OCI-LY3 (cell line): ENCODE data around the gene WRNIP1.

Source experiments
- H2AFZ ChIP-seq: fragments of 200-600, 300-600 bp; shearing (Covaris generic); 2 replicates; pipeline ENCODE4 v1.6.0; 2014; ENCODE audit warnings: antibody characterized with exemption, low read depth, low read length
- H3K27ac ChIP-seq: fragments of 200-600, 300-600 bp; sonication (generic); 2 replicates; pipeline ENCODE4 v1.5.1; 2014; ENCODE audit warnings: mild to moderate bottlenecking, low read length, moderate library complexity, mixed read lengths
- H3K27me3 ChIP-seq: fragments of 200-600, 300-600 bp; sonication (generic); 2 replicates; pipeline ENCODE4 v1.6.1; 2014; ENCODE audit warnings: low read depth, low read length, mixed read lengths
- H3K36me3 ChIP-seq: fragments of 200-600, 300-600 bp; sonication (generic); replicated peaks from 2 replicates; pipeline ENCODE3; 2014; ENCODE audit warnings: low read depth, low read length, mixed read lengths
- H3K4me1 ChIP-seq: fragments of 300-600, 200-600 bp; sonication (generic); 2 replicates; pipeline ENCODE4 v1.6.1; 2014; ENCODE audit warnings: low read length, mixed read lengths
- H3K4me2 ChIP-seq: fragments of 200-600, 300-600 bp; sonication (generic); 2 replicates; pipeline ENCODE4 v1.6.1; 2014; ENCODE audit warnings: low read length, mixed read lengths
- H3K4me3 ChIP-seq: fragments of 300-600, 200-600 bp; sonication (generic); 2 replicates; pipeline ENCODE4 v1.5.1; 2014; ENCODE audit warnings: antibody characterized with exemption, mild to moderate bottlenecking, low read length, moderate library complexity
- H3K79me2 ChIP-seq: fragments of 300-600, 200-600 bp; shearing (Covaris generic); 2 replicates; pipeline ENCODE4 v1.6.1; 2014; ENCODE audit warnings: mild to moderate bottlenecking, low read length, mixed read lengths
- H3K9ac ChIP-seq: fragments of 300-600, 200-600 bp; shearing (Covaris generic); 2 replicates; pipeline ENCODE4 v1.6.0; 2014; ENCODE audit warnings: mild to moderate bottlenecking, low read length, moderate library complexity
- H3K9me3 ChIP-seq: fragments of 200-600, 300-600 bp; shearing (Covaris generic); 2 replicates; pipeline ENCODE4 v1.6.1; 2014; ENCODE audit warnings: low read length, mixed read lengths; ENCODE audit not compliant: insufficient read depth
- H4K20me1 ChIP-seq: fragments of 200-600, 300-600 bp; sonication (generic); 2 replicates; pipeline ENCODE4 v1.6.1; 2016; ENCODE audit warnings: low read length, mixed read lengths; ENCODE audit not compliant: insufficient read depth
- EZH2phosphoT487 ChIP-seq: fragments of 200-600 bp; shearing (Covaris generic); IDR thresholded peaks from 2 replicates; pipeline ENCODE4 v1.6.1; 2018; ENCODE audit warnings: antibody characterized with exemption, mixed run types, low read depth
- TF ChIP-seq, protein P1 (sequence below): fragments of 200-600, 300-600 bp; sonication (generic); IDR thresholded peaks from 2 replicates; pipeline ENCODE4 v1.5.1; 2014; ENCODE audit warnings: antibody characterized with exemption, low read length, low read depth

The WRNIP1 gene

DNA sequence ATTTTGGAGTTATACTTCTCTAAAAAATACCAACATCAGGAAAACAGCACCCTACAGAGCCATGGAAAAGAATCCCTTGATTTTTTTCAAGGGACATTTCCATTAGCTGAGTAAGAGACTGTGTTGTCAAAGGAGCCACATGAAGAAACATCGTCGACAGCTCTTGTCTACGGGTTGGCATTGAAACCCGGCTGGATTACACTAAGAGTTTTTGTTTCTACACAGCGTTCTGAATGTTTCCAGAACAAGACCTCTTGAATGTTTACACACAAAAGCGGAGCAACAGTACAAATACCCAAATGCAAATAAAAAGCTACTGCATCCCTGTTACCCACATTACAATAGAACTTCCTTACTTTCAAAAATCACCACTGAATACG is 12.1 kb upstream of the WRNIP1 start:
- TF ChIP-seq, protein P1, sequence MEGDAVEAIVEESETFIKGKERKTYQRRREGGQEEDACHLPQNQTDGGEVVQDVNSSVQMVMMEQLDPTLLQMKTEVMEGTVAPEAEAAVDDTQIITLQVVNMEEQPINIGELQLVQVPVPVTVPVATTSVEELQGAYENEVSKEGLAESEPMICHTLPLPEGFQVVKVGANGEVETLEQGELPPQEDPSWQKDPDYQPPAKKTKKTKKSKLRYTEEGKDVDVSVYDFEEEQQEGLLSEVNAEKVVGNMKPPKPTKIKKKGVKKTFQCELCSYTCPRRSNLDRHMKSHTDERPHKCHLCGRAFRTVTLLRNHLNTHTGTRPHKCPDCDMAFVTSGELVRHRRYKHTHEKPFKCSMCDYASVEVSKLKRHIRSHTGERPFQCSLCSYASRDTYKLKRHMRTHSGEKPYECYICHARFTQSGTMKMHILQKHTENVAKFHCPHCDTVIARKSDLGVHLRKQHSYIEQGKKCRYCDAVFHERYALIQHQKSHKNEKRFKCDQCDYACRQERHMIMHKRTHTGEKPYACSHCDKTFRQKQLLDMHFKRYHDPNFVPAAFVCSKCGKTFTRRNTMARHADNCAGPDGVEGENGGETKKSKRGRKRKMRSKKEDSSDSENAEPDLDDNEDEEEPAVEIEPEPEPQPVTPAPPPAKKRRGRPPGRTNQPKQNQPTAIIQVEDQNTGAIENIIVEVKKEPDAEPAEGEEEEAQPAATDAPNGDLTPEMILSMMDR: no peak
- TF ChIP-seq EZH2phosphoT487: no peak
- no peaks in the 10 kb centered on the region for H3K9me3 ChIP-seq
- H3K27me3 ChIP-seq: peaks cover 18% of the 10 kb centered on the region; the same call in 1 of the 2 replicates
- H3K27ac ChIP-seq: no peak overlapping the region
- H3K79me2 ChIP-seq: no peaks in the 10 kb centered on the region
- no peak overlapping the region for H3K9ac ChIP-seq
- no peak overlapping the region for H3K4me3 ChIP-seq
- no peak overlapping the region for H2AFZ ChIP-seq
- no peaks in the 10 kb centered on the region for H4K20me1 ChIP-seq
- H3K36me3 ChIP-seq: no peaks in the 10 kb centered on the region
- no peak overlapping the region for H3K4me2 ChIP-seq
- H3K4me1 ChIP-seq: peaks cover 8% of the 10 kb centered on the region; the same call in 1 of the 2 replicates

DNA sequence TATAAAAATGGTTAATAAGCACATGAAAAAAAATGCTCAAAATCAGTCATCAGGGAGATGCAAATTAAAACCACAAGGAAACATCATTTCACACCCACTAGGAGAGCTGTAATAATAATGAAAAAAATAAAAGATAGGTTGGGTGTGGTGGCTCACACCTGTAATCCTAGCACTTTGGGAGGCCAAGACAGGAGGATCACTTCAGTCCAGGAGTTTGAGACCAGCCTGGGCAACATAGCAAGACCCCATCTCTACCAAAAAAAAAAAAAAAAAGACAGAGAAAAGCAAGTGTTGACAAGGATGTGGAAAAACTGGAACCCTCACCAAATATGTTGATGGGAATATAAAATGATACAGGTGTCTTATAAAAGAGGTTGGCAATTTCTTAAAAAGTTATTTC is 11.4 kb upstream of the WRNIP1 start:
- Histone ChIP-seq H3K27ac (no peak overlapping the region), H3K9ac (no peak overlapping the region), H3K4me2 (no peak overlapping the region), H3K9me3 (no peaks in the 10 kb centered on the region), H3K79me2 (no peaks in the 10 kb centered on the region), H3K4me3 (no peak overlapping the region), H2AFZ (no peak overlapping the region), H3K27me3 (peaks cover 18% of the 10 kb centered on the region; the same call in 1 of the 2 replicates), H3K4me1 (peaks cover 8% of the 10 kb centered on the region; the same call in 1 of the 2 replicates), H3K36me3 (no peaks in the 10 kb centered on the region), H4K20me1 (no peaks in the 10 kb centered on the region)
- no peak for TF ChIP-seq EZH2phosphoT487
- TF ChIP-seq, protein P1: no peak

DNA sequence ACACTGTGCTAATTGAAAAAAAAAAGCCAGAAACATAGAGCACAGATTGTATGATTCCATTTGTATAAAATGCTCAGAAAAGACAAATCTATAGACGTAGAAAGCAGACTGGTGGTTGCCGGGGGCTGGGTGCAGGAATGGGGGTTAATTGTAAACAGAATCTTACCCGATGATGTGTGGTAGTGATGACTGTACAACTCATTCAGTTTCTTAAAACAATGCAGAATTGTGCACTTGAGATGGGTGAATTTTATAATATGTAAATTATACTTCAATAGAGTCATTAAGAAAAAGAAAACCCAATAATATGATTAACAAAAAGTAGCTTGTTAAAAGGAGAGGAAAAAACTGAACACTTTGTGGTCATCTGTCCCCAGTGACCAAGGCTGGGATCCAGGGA is 10.8 kb upstream of the WRNIP1 start:
- H4K20me1 ChIP-seq: no peaks in the 10 kb centered on the region
- no peaks in the 10 kb centered on the region for H3K9me3 ChIP-seq
- no peaks in the 10 kb centered on the region for H3K79me2 ChIP-seq
- H2AFZ ChIP-seq: no peak overlapping the region
- no peak overlapping the region for H3K4me3 ChIP-seq
- no peak overlapping the region for H3K4me2 ChIP-seq
- H3K4me1 ChIP-seq: peaks cover 8% of the 10 kb centered on the region; the same call in 1 of the 2 replicates
- no peaks in the 10 kb centered on the region for H3K36me3 ChIP-seq
- H3K9ac ChIP-seq: no peak overlapping the region
- no peak overlapping the region for H3K27ac ChIP-seq
- H3K27me3 ChIP-seq: peaks cover 15% of the 10 kb centered on the region; the same call in 1 of the 2 replicates
- TF ChIP-seq, protein P1: no peak
- TF ChIP-seq EZH2phosphoT487: no peak

DNA sequence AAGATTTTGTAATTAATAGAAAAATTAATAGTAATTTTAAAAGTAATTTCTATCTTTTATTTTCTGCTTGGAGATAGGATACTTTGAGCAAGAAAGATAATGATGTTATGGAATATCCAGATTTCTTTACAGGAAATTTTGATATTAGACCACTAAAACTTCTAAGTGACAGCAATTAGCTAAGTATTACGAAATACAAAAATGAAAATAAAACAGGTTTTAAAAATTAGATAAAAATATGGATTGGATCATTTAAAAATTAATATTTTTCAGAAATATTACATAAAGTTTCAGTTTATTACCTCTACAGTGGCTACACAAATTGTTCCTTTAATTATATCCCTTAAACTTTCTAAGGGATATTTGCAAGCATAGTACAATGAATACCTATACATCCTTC is 10.3 kb upstream of the WRNIP1 start:
- Histone ChIP-seq H3K79me2 (no peaks in the 10 kb centered on the region), H4K20me1 (no peaks in the 10 kb centered on the region), H3K4me3 (no peak overlapping the region), H3K4me1 (peaks cover 4% of the 10 kb centered on the region; the same call in 1 of the 2 replicates), H2AFZ (no peak overlapping the region), H3K4me2 (no peak overlapping the region), H3K27ac (no peak overlapping the region), H3K9ac (no peak overlapping the region), H3K27me3 (peaks cover 15% of the 10 kb centered on the region; the same call in 1 of the 2 replicates), H3K9me3 (no peaks in the 10 kb centered on the region), H3K36me3 (no peaks in the 10 kb centered on the region)
- no peak for TF ChIP-seq EZH2phosphoT487
- TF ChIP-seq, protein P1: no peak
